ENCODE data around the gene ANKRD33. TPM values are rescaled to one million over a fixed set of nuclear protein-coding genes. Genes with fewer than 3 reads are reported as not detected.

ANKRD33 gene
- total and polyA plus RNA-seq, 2 of the 13 experiments (the other 11 are each of a cell fraction or from before 2014, with no cell fraction given) = 0.04 TPM; not detected in 1

DNA sequence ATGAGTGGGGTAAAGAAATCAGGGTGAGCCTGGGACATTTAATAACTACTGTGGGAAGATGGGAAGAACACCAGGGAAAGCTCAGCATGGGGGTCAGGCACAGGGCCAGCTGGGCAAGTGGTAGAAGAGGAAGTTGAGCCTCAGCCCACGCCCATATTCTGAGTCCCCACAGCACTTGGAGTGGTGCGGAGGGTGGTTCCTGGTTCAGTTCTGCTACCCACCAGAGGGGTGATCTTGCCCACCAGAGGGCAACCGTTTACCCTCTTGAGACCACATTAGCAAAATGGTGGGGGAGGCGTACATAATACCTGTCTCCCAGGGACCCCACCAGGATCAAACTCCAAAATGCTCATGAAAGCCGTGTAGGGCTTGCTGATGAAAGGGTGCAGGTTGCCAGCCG is 16.8 kb upstream of the ANKRD33 start:
- H3K4me2 ChIP-seq (ENCODE audit: low read depth, low read length) = no peak overlapping the region
- in situ Hi-C loops (cut with HindIII; ENCODE audit: extremely low pct_ligation_motif_present, low pct_unique_long_range_greater_than_20kb) = no loop called here
- no peak for ATAC-seq
- H3K79me2 ChIP-seq (ENCODE audit: insufficient read depth, low read length) = no peaks in the 10 kb centered on the region
- no peaks in the 10 kb centered on the region for H3K9me3 ChIP-seq (ENCODE audit: low read length)
- H3K27ac ChIP-seq (ENCODE audit: extremely low read length, insufficient read depth, low read length) = no peak overlapping the region
- no peak overlapping the region for H2AFZ ChIP-seq (ENCODE audit: low read length)
- FAIRE-seq = no peak
- TF ChIP-seq ZNF431 (CRISPR knock-in tag; IDR thresholded peaks at IDR 0.05; ENCODE audit: borderline replicate concordance, low read depth) (no peak), TBP (CRISPR knock-in tag; IDR thresholded peaks at IDR 0.05) (no peak), IRF2 (CRISPR knock-in tag; IDR thresholded peaks at IDR 0.05) (no peak), CCDC6 (CRISPR knock-in tag; IDR thresholded peaks at IDR 0.05) (no peak), FOSL1 (CRISPR knock-in tag; IDR thresholded peaks at IDR 0.05; ENCODE audit: borderline replicate concordance) (no peak), ZNF773 (CRISPR knock-in tag; IDR thresholded peaks at IDR 0.05; ENCODE audit: borderline replicate concordance) (no peak), ZBTB42 (CRISPR knock-in tag; IDR thresholded peaks at IDR 0.05) (no peak), CREB1 (IDR thresholded peaks at IDR 0.05) (no peak), CREB1 (CRISPR knock-in tag; IDR thresholded peaks at IDR 0.05) (no peak)
- peaks cover 35% of the 10 kb centered on the region for H3K4me1 ChIP-seq (ENCODE audit: insufficient read depth, low read length)
- DNase-seq (ENCODE audit: low spot score) = no peak
- no peaks in the 10 kb centered on the region for H3K36me3 ChIP-seq (replicated peaks in 1 of 2; ENCODE audit: control insufficient read depth in 1 of 2, insufficient read depth in 2 of 2, low read length in 2 of 2)
- ChIA-PET CTCF (ENCODE audit: low intra/inter-chr PET ratio, low total read pairs) (no interaction called here), POLR2A (no interaction called here)
- intact Hi-C loops (cut with micrococcal nuclease; ENCODE audit: unreplicated experiment) = no loop called here
- no peak overlapping the region for H3K4me3 ChIP-seq (replicated peaks in 1 of 3; ENCODE audit: insufficient read depth in 1 of 3, low read depth in 2 of 3, low read length in 3 of 3)
- no peaks in the 10 kb centered on the region for H4K20me1 ChIP-seq (ENCODE audit: insufficient read depth, low read length)
- no TSS peak for BruUV-seq (replicated peaks)
- 32% methylated on average over 4 of the region's 6 CpGs for WGBS (ENCODE audit: low lambda C conversion rate)
- H3K9ac ChIP-seq (ENCODE audit: insufficient read depth, low read depth, low read length) = no peak overlapping the region
- H3K27me3 ChIP-seq (ENCODE audit: control insufficient read depth in 1 of 2, insufficient read depth in 2 of 2, low read length in 2 of 2) = peaks cover 9 to 44% of the 10 kb centered on the region in 2 experiments; a peak in 4 of 5 replicates

DNA sequence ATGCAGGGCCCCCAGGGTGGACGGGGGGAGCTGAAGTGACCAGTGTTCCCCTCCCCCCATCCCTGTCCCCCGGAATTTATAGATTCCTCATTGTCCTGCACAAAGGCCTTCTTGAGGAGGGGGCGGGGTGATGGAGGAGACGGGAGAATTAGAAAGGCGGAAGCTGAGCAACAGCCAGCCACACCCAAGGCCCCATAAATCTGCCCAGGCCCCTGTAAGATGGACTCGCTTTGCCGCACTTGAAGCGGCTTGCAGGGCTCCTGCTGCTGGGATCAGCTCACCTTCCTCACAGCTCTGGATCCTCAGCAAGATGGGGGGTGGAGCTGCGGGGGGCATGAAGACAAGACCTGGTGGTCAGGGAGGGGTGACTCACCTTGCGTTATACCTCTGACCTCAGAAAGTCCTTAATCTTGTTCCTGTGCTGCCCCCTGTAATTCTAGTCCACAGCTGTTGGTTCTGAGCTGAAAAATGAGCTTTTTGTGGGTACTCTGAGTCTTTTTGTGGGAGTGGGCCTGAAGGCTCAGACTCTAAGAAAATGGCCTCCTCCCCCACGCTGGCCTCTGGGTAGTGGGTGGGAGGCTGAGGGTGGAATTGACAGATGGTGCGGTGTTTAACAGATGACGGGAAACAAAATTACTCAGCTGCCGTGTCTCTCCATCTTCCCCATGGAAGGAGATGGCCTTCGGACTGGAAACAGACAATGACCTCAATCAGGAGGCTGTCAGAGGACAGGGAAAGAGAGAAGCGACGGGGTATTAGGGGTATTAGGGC is 15.8 kb upstream of the ANKRD33 start:
- in situ Hi-C loops (cut with HindIII; ENCODE audit: extremely low pct_ligation_motif_present, low pct_unique_long_range_greater_than_20kb) = no loop called here
- POLR2A ChIA-PET = no interaction called here
- no peak for ATAC-seq
- no peak for DNase-seq (ENCODE audit: low spot score)
- H3K9ac ChIP-seq (ENCODE audit: insufficient read depth, low read depth, low read length) = no peak overlapping the region
- H4K20me1 ChIP-seq (ENCODE audit: insufficient read depth, low read length) = no peaks in the 10 kb centered on the region
- H3K4me1 ChIP-seq (ENCODE audit: insufficient read depth, low read length) = peaks cover 25% of the 10 kb centered on the region
- H3K4me3 ChIP-seq (replicated peaks in 1 of 3; ENCODE audit: insufficient read depth in 1 of 3, low read depth in 2 of 3, low read length in 3 of 3) = no peak overlapping the region
- peaks cover 9 to 44% of the 10 kb centered on the region in 2 experiments; a peak in 4 of 5 replicates for H3K27me3 ChIP-seq (ENCODE audit: control insufficient read depth in 1 of 2, insufficient read depth in 2 of 2, low read length in 2 of 2)
- 20% methylated on average over 9 of the region's 17 CpGs for WGBS (ENCODE audit: low lambda C conversion rate)
- no peaks in the 10 kb centered on the region for H3K79me2 ChIP-seq (ENCODE audit: insufficient read depth, low read length)
- BruUV-seq (replicated peaks) = no TSS peak
- H3K27ac ChIP-seq (ENCODE audit: extremely low read length, insufficient read depth, low read length) = no peak overlapping the region
- intact Hi-C loops (cut with micrococcal nuclease; ENCODE audit: unreplicated experiment) = loop anchor here (1.0 kb wide), 1 partner anchor 25 kb away; no protein-coding TSS in a partner anchor
- FAIRE-seq = no peak
- H3K4me2 ChIP-seq (ENCODE audit: low read depth, low read length) = no peak overlapping the region
- H3K9me3 ChIP-seq (ENCODE audit: low read length) = no peaks in the 10 kb centered on the region
- CTCF ChIA-PET (ENCODE audit: low intra/inter-chr PET ratio, low total read pairs) = no interaction called here
- H2AFZ ChIP-seq (ENCODE audit: low read length) = no peak overlapping the region
- H3K36me3 ChIP-seq (replicated peaks in 1 of 2; ENCODE audit: control insufficient read depth in 1 of 2, insufficient read depth in 2 of 2, low read length in 2 of 2) = no peaks in the 10 kb centered on the region
- TF ChIP-seq ZNF607 (CRISPR knock-in tag; IDR thresholded peaks at IDR 0.05; ENCODE audit: borderline replicate concordance) = no peak
- TF ChIP-seq, protein P1, sequence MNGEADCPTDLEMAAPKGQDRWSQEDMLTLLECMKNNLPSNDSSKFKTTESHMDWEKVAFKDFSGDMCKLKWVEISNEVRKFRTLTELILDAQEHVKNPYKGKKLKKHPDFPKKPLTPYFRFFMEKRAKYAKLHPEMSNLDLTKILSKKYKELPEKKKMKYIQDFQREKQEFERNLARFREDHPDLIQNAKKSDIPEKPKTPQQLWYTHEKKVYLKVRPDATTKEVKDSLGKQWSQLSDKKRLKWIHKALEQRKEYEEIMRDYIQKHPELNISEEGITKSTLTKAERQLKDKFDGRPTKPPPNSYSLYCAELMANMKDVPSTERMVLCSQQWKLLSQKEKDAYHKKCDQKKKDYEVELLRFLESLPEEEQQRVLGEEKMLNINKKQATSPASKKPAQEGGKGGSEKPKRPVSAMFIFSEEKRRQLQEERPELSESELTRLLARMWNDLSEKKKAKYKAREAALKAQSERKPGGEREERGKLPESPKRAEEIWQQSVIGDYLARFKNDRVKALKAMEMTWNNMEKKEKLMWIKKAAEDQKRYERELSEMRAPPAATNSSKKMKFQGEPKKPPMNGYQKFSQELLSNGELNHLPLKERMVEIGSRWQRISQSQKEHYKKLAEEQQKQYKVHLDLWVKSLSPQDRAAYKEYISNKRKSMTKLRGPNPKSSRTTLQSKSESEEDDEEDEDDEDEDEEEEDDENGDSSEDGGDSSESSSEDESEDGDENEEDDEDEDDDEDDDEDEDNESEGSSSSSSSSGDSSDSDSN (CRISPR knock-in tag; IDR thresholded peaks at IDR 0.05) = no peak
- no peak for TF ChIP-seq NPAS2 (CRISPR knock-in tag; IDR thresholded peaks at IDR 0.05; ENCODE audit: borderline replicate concordance)
- TF ChIP-seq ARNT2 (CRISPR knock-in tag; IDR thresholded peaks at IDR 0.05; ENCODE audit: low read depth) = no peak
- TF ChIP-seq ZNF207 (IDR thresholded peaks at IDR 0.05; ENCODE audit: borderline replicate concordance) = no peak
- TF ChIP-seq PTBP1 (IDR thresholded peaks at IDR 0.05; ENCODE audit: low read depth, low read length, poor library complexity, severe bottlenecking) = no peak
- TF ChIP-seq, protein P2, sequence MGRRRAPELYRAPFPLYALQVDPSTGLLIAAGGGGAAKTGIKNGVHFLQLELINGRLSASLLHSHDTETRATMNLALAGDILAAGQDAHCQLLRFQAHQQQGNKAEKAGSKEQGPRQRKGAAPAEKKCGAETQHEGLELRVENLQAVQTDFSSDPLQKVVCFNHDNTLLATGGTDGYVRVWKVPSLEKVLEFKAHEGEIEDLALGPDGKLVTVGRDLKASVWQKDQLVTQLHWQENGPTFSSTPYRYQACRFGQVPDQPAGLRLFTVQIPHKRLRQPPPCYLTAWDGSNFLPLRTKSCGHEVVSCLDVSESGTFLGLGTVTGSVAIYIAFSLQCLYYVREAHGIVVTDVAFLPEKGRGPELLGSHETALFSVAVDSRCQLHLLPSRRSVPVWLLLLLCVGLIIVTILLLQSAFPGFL (CRISPR knock-in tag; IDR thresholded peaks at IDR 0.05) = no peak
- TF ChIP-seq FOSL2 (CRISPR knock-in tag; IDR thresholded peaks at IDR 0.05) = no peak
